Astrocyte (in vitro differentiated cells and primary cell): ENCODE results near the gene MORN3. TPM values are rescaled to one million over a fixed set of nuclear protein-coding genes. Genes with fewer than 3 reads are reported as not detected.
"Not testable (repeated sequence)": the region's sequence is repeated elsewhere in the genome, so short reads cannot be mapped to it uniquely, and the experiment has no call there.

Experiments
- DNase-seq: peaks from one replicate; pipeline ENCODE4 v3.0.0-alpha.2; 2010; ENCODE audit warnings: low read depth
- FAIRE-seq: peaks from 2 replicates; lab custom pipeline; 2011; peaks lifted over from hg19 to GRCh38; lab: Jason Lieb, UNC
- H2AFZ ChIP-seq: 2 replicates; pipeline ENCODE4 v1.6.0; 2012; ENCODE audit warnings: low read depth, low read length, inconsistent platforms
- H3K27ac ChIP-seq: 2 replicates; pipeline ENCODE4 v1.5.1; 2011; ENCODE audit warnings: low read depth, low read length, inconsistent platforms
- H3K27me3 ChIP-seq: 2 replicates; pipeline ENCODE4 v1.6.0; 2011; ENCODE audit warnings: low read length, inconsistent platforms; ENCODE audit not compliant: insufficient read depth
- H3K36me3 ChIP-seq: 2 replicates; pipeline ENCODE4 v1.5.1; 2011; ENCODE audit warnings: low read length, inconsistent platforms; ENCODE audit not compliant: insufficient read depth
- H3K4me1 ChIP-seq: 2 replicates; pipeline ENCODE4 v1.5.1; 2011; ENCODE audit warnings: low read length, inconsistent platforms; ENCODE audit not compliant: insufficient read depth
- H3K4me2 ChIP-seq: 2 replicates; pipeline ENCODE4 v1.6.0; 2012; ENCODE audit warnings: low read length, inconsistent platforms
- H3K4me3 ChIP-seq: 2 replicates; pipeline ENCODE4 v1.5.1; 2011; ENCODE audit warnings: low read depth, mild to moderate bottlenecking, low read length, inconsistent platforms; ENCODE audit not compliant: insufficient read depth
- H3K79me2 ChIP-seq: 2 replicates; pipeline ENCODE4 v1.6.0; 2012; ENCODE audit warnings: mild to moderate bottlenecking, low read length, inconsistent platforms; ENCODE audit not compliant: insufficient read depth
- H3K9ac ChIP-seq: 2 replicates; pipeline ENCODE4 v1.6.0; 2012; ENCODE audit warnings: mild to moderate bottlenecking, low read length, inconsistent platforms
- H3K9me3 ChIP-seq: 2 replicates; pipeline ENCODE4 v1.5.1; 2012; ENCODE audit warnings: low read depth, mild to moderate bottlenecking, low read length, inconsistent platforms; ENCODE audit not compliant: insufficient read depth
- H4K20me1 ChIP-seq: 2 replicates; pipeline ENCODE4 v1.6.0; 2012; ENCODE audit warnings: low read length, inconsistent platforms; ENCODE audit not compliant: insufficient read depth
- H3K27ac Mint-ChIP-seq: one replicate; pipeline ENCODE4 v1.8.0; 2021; ENCODE audit warnings: mild to moderate bottlenecking, mixed read lengths; ENCODE audit not compliant: unreplicated experiment
- H3K27me3 Mint-ChIP-seq: one replicate; pipeline ENCODE4 v1.8.0; 2021; ENCODE audit warnings: low read depth, mixed read lengths; ENCODE audit not compliant: unreplicated experiment
- H3K36me3 Mint-ChIP-seq: one replicate; pipeline ENCODE4 v1.8.0; 2021; ENCODE audit warnings: low read depth, mixed read lengths; ENCODE audit not compliant: unreplicated experiment
- H3K4me1 Mint-ChIP-seq: one replicate; pipeline ENCODE4 v1.8.0; 2021; ENCODE audit warnings: low read depth, mixed read lengths; ENCODE audit not compliant: unreplicated experiment
- H3K4me3 Mint-ChIP-seq: one replicate; pipeline ENCODE4 v1.8.0; 2021; ENCODE audit warnings: mild to moderate bottlenecking, moderate library complexity, mixed read lengths; ENCODE audit not compliant: unreplicated experiment
- H3K9me3 Mint-ChIP-seq: one replicate; pipeline ENCODE4 v1.8.0; 2021; ENCODE audit warnings: mild to moderate bottlenecking, mixed read lengths; ENCODE audit not compliant: unreplicated experiment
- CTCF ChIP-seq: IDR thresholded peaks from 2 replicates; pipeline ENCODE4 v1.5.1; 2011; ENCODE audit warnings: low read depth, mild to moderate bottlenecking, inconsistent platforms, low read length, moderate library complexity; ENCODE audit not compliant: insufficient read depth
- EZH2 ChIP-seq: IDR thresholded peaks from 2 replicates; pipeline ENCODE4 v1.6.1; 2012; ENCODE audit warnings: mild to moderate bottlenecking, low read length, inconsistent platforms; ENCODE audit not compliant: insufficient read depth
- total RNA-seq: library from RNA; stranded (reverse); gene quantifications from 2 replicates; pipeline ENCODE4 v1.2.1, GENCODE V29; 2021

The MORN3 gene
- total RNA-seq, 1 donor from 2014 or later = 0.36 TPM

GRCh38 chr12:121634836-121635235, 34.6 kb downstream of the MORN3 start:
- Histone ChIP-seq H3K4me1 (peaks cover 2% of the 10 kb centered on the region), H3K27me3 (no peaks in the 10 kb centered on the region), H3K9ac (no peak overlapping the region), H3K4me3 (no peak overlapping the region), H3K36me3 (no peaks in the 10 kb centered on the region), H4K20me1 (peaks cover 29% of the 10 kb centered on the region), H3K27ac (no peak overlapping the region), H3K4me2 (no peak overlapping the region), H2AFZ (no peak overlapping the region), H3K9me3 (no peaks in the 10 kb centered on the region), H3K79me2 (peaks cover 52% of the 10 kb centered on the region)
- Mint-ChIP-seq H3K27me3 (no peaks in the 10 kb centered on the region), H3K27ac (no peak overlapping the region), H3K4me1 (peaks cover 15% of the 10 kb centered on the region), H3K9me3 (no peaks in the 10 kb centered on the region), H3K4me3 (no peak overlapping the region), H3K36me3 (peaks cover 5% of the 10 kb centered on the region)
- FAIRE-seq (no peak), DNase-seq (no peak)
- no peak for TF ChIP-seq EZH2
- TF ChIP-seq CTCF = no peak

- FAIRE-seq, H3K27me3 Mint-ChIP-seq, H3K9me3 Mint-ChIP-seq: not testable (repeated sequence)
Measured at GRCh38 chr12:121633833-121634196, 35.6 kb downstream of the MORN3 start.

GRCh38 chr12:121632069-121632970, 37.1 kb downstream of the MORN3 start:
- no peaks in the 10 kb centered on the region for H3K27me3 Mint-ChIP-seq
- H3K4me3 Mint-ChIP-seq = no peak overlapping the region
- DNase-seq (no peak), FAIRE-seq (no peak)
- Histone ChIP-seq H2AFZ (no peak overlapping the region), H3K36me3 (no peaks in the 10 kb centered on the region), H3K27me3 (no peaks in the 10 kb centered on the region), H3K27ac (no peak overlapping the region), H3K4me2 (no peak overlapping the region), H3K9ac (no peak overlapping the region), H3K4me3 (no peak overlapping the region), H3K4me1 (peaks cover 24% of the 10 kb centered on the region), H4K20me1 (peaks cover 24% of the 10 kb centered on the region), H3K9me3 (no peaks in the 10 kb centered on the region), H3K79me2 (peaks cover 54% of the 10 kb centered on the region)
- peaks cover 25% of the 10 kb centered on the region for H3K4me1 Mint-ChIP-seq
- no peaks in the 10 kb centered on the region for H3K9me3 Mint-ChIP-seq
- TF ChIP-seq EZH2 (no peak), CTCF (no peak)
- H3K27ac Mint-ChIP-seq = no peak overlapping the region
- H3K36me3 Mint-ChIP-seq = peaks cover 2% of the 10 kb centered on the region

More at GRCh38 chr12:121633833-121634196, 35.6 kb downstream of the MORN3 start:
- not testable (repeated sequence) for H3K4me2 ChIP-seq, H3K9me3 ChIP-seq, H3K36me3 ChIP-seq, DNase-seq, H3K27ac Mint-ChIP-seq, H3K4me3 ChIP-seq, H2AFZ ChIP-seq, H3K4me3 Mint-ChIP-seq, H3K27me3 ChIP-seq, H3K36me3 Mint-ChIP-seq, H3K9ac ChIP-seq, H3K27ac ChIP-seq
- H3K4me1 Mint-ChIP-seq = peaks cover 18% of the 10 kb centered on the region
- Histone ChIP-seq H4K20me1 (peaks cover 30% of the 10 kb centered on the region), H3K4me1 (peaks cover 10% of the 10 kb centered on the region), H3K79me2 (peaks cover 55% of the 10 kb centered on the region)
